Mesodermal cell (in vitro differentiated cells): Measurements from ENCODE around the gene ITGAX.

Source experiments
- H3K27ac ChIP-seq: 2 replicates; pipeline ENCODE4 v1.7.0; 2013; ENCODE audit warnings: mild to moderate bottlenecking, low read depth, low read length, moderate library complexity; ENCODE audit not compliant: severe bottlenecking
- H3K36me3 ChIP-seq: 2 replicates; pipeline ENCODE4 v1.7.1; 2013; ENCODE audit warnings: mild to moderate bottlenecking, low read length, moderate library complexity; ENCODE audit not compliant: control insufficient read depth, insufficient read depth
- H3K4me1 ChIP-seq: one replicate; pipeline ENCODE4 v1.7.1; 2013; ENCODE audit warnings: mild to moderate bottlenecking, low read length; ENCODE audit not compliant: insufficient read depth, control insufficient read depth, poor library complexity, severe bottlenecking
- H3K4me3 ChIP-seq: 2 replicates; pipeline ENCODE4 v1.7.0; 2013; ENCODE audit warnings: low read length, control low read depth, mild to moderate bottlenecking; ENCODE audit not compliant: insufficient read depth, poor library complexity, severe bottlenecking; ENCODE audit errors: extremely low read depth
- H3K9me3 ChIP-seq: 2 replicates; pipeline ENCODE4 v1.7.1; 2013; ENCODE audit warnings: mild to moderate bottlenecking, low read length, moderate library complexity; ENCODE audit not compliant: control insufficient read depth
- WGBS, 2 experiments: methylation state at CpG; one replicate each; pipeline ENCODE4 v1.1.5; 2013; ENCODE audit warnings: missing lambda C conversion rate in 2 of 2; ENCODE audit not compliant: insufficient coverage in 2 of 2; 5-methylcytosine and 5-hydroxymethylcytosine counted together

The ITGAX gene

DNA sequence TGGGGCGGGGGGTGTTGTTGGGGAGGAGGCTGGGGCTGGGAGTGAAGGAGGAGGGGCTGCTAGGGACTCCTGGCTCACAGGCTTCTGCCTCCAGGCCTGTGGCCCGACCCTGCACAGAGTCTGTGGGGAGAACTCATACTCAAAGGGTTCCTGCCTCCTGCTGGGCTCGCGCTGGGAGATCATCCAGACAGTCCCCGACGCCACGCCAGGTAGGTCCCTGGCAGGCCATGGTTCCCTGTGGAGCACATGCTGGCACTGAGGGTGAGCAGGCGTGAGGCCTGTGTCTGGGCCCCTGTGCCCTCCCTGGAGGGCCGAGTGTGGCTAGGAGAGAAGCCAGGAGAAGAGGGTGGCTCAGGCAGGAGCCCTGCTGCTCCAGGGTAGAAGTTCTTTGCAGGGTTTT lies 42.7 kb downstream of the ITGAX start:
- Histone ChIP-seq H3K36me3 (no peaks in the 10 kb centered on the region), H3K9me3 (peaks cover 4% of the 10 kb centered on the region), H3K27ac (no peak overlapping the region), H3K4me3 (no peak overlapping the region), H3K4me1 (no peaks in the 10 kb centered on the region)
- 87 to 97% methylated on average over 5 to 8 of the region's 9 CpGs for WGBS, 2 experiments

DNA sequence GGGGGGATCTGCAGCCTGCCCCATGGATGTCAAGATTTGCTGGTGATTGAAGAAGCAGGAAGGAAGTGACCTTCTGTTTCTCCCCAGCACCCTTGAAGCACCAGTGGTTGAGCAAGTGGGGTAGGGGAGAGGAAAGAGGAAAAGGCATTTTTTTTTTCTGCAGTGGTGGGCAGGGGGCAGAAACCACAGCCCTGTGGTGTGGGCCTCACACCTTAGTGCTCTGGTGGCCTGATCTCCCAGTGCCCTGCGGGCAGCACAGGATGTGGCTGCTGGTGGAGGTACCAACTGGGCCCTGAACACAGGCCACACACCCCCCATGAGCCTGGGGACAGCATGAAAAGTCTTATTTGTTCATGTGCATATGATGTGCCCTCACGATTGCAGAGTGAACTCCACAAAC lies 45.2 kb downstream of the ITGAX start:
- no peaks in the 10 kb centered on the region for H3K36me3 ChIP-seq
- peaks cover 4% of the 10 kb centered on the region for H3K9me3 ChIP-seq
- WGBS, 2 experiments: 79 to 91% methylated on average over 2 of the region's 2 CpGs
- H3K27ac ChIP-seq: no peak overlapping the region
- no peaks in the 10 kb centered on the region for H3K4me1 ChIP-seq
- no peak overlapping the region for H3K4me3 ChIP-seq

DNA sequence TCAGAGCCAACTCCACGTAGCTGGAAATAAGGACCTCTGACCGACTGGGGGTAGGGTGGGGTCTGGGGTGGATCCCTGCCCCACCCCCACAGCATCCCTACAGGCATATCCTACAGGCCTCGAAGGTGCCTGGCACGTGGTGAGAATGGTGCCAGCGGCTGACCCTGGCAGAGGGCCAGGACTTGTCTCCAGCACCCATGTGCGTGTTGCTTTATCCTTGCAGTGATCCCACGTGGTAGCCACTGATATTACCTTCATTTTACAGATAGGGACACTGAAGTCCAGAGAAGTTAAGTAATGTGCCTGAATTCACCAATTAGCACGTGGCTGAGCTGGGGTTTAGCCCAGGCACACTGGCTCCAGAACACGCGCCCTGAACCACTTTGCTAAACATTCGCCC lies 46.5 kb downstream of the ITGAX start:
- WGBS, 2 experiments: 91 to 94% methylated on average over 5 to 8 of the region's 11 CpGs

GRCh38 chr16:31402687-31403086 lies 47.7 kb downstream of the ITGAX start:
- Histone ChIP-seq H3K4me1 (no peaks in the 10 kb centered on the region), H3K27ac (no peak overlapping the region), H3K9me3 (peaks cover 4% of the 10 kb centered on the region), H3K4me3 (no peak overlapping the region), H3K36me3 (no peaks in the 10 kb centered on the region)
- 80 to 100% methylated on average over 1 of the region's 1 CpG for WGBS, 2 experiments

More for the DNA sequence above, 46.5 kb downstream of the ITGAX start:
- peaks cover 4% of the 10 kb centered on the region for H3K9me3 ChIP-seq
- no peaks in the 10 kb centered on the region for H3K36me3 ChIP-seq
- no peak overlapping the region for H3K4me3 ChIP-seq
- no peaks in the 10 kb centered on the region for H3K4me1 ChIP-seq
- no peak overlapping the region for H3K27ac ChIP-seq

DNA sequence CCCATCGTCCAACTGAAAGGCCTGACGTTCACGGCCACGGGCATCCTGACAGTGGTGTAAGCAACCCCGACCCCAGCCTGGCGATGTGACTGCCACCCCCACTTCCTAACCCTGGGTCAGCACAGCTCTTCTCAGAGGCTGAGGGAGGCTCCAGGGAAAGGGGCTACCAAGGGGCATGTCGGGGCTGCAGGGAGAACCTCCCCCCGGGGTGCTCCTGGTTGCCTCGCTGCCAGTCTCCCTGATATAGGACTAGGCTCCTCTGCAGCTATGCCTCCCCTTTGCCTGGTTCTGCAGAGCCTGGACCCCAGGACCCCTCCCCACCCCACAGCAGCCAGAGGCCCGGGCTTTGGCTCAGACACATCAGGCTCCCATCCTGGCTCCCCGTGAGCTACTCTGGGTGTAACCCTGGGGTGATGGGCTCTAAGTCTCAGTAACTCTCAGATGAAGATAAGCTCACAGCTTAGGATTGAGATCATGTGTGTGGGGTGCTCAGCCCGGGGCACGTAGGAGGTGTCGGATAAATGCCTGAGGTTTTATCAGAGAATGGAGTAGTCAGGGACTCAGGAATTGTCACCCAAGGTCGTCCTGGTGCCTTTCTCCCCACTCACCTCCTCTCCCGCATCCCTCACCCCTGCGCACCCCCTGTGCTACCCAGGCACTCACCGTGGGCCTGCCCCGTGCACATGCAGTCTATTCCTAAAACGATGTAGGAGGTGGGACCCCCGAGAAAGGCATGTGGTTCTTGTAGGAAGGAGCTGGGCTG lies 48.8 kb downstream of the ITGAX start:
- Histone ChIP-seq H3K27ac (no peak overlapping the region), H3K9me3 (peaks cover 4% of the 10 kb centered on the region), H3K4me3 (no peak overlapping the region), H3K36me3 (no peaks in the 10 kb centered on the region), H3K4me1 (no peaks in the 10 kb centered on the region)
- 89 to 95% methylated on average over 11 to 15 of the region's 21 CpGs for WGBS, 2 experiments

GRCh38 chr16:31404353-31405064 lies 49.5 kb downstream of the ITGAX start:
- H3K36me3 ChIP-seq: no peaks in the 10 kb centered on the region
- H3K4me1 ChIP-seq: no peaks in the 10 kb centered on the region
- H3K4me3 ChIP-seq: no peak overlapping the region
- peaks cover 4% of the 10 kb centered on the region for H3K9me3 ChIP-seq
- H3K27ac ChIP-seq: no peak overlapping the region
- WGBS, 2 experiments: 85 to 90% methylated on average over 6 of the region's 9 CpGs

- Histone ChIP-seq H3K4me3 (no peak overlapping the region), H3K27ac (no peak overlapping the region), H3K9me3 (no peaks in the 10 kb centered on the region), H3K4me1 (no peaks in the 10 kb centered on the region), H3K36me3 (no peaks in the 10 kb centered on the region)
- 84 to 91% methylated on average over 8 of the region's 8 CpGs for whole genome bisulfite sequencing, 2 experiments
These were observed 52.4 kb downstream of the ITGAX start for GRCh38 chr16:31407406-31407805.

- H3K36me3 ChIP-seq: no peaks in the 10 kb centered on the region
- H3K9me3 ChIP-seq: no peaks in the 10 kb centered on the region
- no peak overlapping the region for H3K27ac ChIP-seq
- WGBS, 2 experiments: 55 to 70% methylated on average over 2 to 3 of the region's 3 CpGs
- no peak overlapping the region for H3K4me3 ChIP-seq
- no peaks in the 10 kb centered on the region for H3K4me1 ChIP-seq
These were observed 54.5 kb downstream of the ITGAX start for GRCh38 chr16:31409433-31409832.

- 88 to 89% methylated on average over 9 of the region's 9 CpGs for WGBS, 2 experiments
- Histone ChIP-seq H3K36me3 (no peaks in the 10 kb centered on the region), H3K4me3 (no peak overlapping the region), H3K4me1 (no peaks in the 10 kb centered on the region), H3K9me3 (no peaks in the 10 kb centered on the region), H3K27ac (no peak overlapping the region)
These were observed 55.1 kb downstream of the ITGAX start for GRCh38 chr16:31410082-31410481.

DNA sequence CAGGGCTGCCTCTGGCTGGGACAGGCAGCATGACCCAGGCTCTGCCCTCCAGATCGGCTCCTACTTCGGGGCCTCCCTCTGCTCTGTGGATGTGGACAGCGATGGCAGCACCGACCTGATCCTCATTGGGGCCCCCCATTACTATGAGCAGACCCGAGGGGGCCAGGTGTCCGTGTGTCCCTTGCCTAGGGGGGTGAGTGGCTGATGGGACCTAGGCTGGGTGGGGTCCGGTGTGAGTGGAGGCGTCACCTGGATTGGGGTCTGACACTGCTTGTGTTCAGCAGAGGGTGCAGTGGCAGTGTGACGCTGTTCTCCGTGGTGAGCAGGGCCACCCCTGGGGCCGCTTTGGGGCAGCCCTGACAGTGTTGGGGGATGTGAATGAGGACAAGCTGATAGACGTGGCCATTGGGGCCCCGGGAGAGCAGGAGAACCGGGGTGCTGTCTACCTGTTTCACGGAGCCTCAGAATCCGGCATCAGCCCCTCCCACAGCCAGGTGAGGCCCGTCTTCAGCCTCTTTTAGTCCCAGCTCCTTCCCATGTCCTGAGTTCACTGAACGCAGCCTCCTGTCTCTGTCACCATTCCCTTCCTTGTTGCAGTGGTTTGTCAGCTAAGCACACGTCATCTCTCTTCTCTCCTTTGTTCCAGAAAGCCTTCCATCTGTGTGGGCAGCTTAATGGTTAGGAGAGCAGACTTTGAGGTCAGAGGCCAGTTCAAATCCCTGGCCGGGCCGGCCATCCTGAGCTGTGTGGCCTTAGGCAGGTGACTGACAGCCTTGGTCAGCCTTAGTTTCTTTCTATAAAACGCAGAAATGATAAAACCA lies 56.3 kb downstream of the ITGAX start:
- Histone ChIP-seq H3K9me3 (no peaks in the 10 kb centered on the region), H3K27ac (no peak overlapping the region), H3K36me3 (no peaks in the 10 kb centered on the region), H3K4me3 (no peak overlapping the region), H3K4me1 (no peaks in the 10 kb centered on the region)
- 84 to 85% methylated on average over 18 to 19 of the region's 22 CpGs for WGBS, 2 experiments
